Measurements from ENCODE around the gene PRDX2.
"Not testable (repeated sequence)": the region's sequence is repeated elsewhere in the genome, so short reads cannot be mapped to it uniquely, and the experiment has no call there.

Gene PRDX2

DNA sequence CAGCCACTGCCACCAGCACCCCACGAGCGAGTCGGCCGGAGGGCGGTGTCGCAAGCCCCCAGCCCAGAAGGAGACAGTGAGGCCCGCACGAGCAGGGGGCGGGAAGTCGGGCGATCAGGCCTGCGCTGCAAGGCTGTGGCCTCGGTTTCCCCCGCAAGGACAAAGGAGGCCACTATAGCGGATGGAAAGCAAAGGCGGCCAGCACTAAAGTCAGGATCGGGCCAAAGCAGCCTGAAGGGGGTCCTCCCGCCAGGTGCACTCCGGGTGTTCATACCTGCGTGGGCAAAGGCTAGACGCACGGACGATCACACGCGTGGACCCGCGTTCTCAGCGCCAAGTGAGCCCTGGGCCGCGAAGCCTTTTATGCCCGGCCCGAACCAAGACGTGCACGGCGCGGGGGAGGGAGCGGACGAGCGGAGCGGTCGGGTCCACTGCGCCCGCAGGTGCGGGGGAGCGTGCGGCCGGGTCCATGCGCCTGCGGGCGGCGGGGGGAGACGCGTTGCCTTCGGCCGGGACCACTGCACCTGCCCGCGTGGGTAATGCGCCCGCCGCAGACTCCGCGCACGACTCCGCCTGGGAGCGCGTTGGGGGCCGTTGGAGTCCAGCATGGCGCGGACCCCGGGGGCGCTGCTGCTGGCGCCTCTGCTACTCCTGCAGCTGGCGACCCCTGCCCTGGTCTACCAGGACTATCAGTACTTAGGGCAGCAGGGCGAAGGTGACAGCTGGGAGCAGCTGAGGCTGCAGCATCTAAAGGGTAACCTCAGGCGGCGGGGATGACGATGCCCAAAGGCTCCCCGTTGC, at the start of gene PRDX2, which contains the start of gene THSD8:
PRDX2 (minus strand) TSS at position 335 of the 801 bp plus-strand sequence. CDS start 539 bp downstream, outside the sequence.
THSD8 (plus strand) TSS at position 604 of the 801 bp plus-strand sequence; CDS start at position 607, 3 bp downstream.
- no peak for DNase-seq (ENCODE audit: low spot score)

DNA sequence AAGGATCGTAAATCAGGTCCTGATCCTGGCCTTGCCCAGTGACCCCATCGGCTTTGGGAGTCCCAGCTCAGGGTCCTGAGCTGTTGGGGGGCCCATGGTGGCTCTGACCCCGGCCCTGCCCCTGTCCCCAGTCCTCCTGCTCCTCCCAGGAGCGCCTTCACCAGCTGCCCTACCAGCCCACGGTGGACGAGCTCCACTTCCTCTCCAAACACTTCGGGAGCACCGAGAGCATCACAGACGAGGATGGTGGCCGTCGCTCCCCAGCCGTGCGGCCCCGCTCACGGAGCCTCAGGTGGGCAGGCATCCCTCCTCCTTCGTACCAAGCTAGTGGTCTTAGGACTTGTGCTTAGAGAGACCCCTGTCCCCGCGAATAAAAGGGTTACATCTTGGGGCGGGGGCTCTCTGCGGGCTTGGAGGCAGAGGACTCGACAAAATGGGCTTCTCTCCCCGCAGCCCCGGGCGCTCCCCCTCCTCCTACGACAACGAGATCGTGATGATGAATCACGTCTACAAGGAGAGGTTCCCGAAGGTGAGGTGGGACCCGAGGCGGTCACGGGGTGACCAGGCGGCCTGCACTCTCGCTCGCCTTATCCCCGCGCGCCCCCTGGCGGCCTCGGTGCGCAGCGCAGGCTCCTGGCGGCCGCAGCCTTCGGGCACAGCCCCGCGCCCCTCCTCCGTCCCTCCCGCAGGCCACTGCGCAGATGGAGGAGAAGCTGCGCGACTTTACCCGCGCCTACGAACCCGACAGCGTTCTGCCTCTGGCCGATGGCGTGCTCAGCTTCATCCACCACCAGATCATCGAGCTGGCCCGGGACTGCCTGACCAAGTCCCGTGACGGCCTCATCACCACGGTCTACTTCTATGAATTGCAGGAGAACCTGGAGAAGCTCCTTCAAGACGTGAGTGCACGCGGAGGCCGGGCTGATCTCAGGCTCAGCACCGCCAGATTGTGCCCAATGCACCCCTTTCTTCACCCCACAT, 45.8 kb upstream of the PRDX2 start:
- DNase-seq (ENCODE audit: low spot score), result peak; percentile 44

DNA sequence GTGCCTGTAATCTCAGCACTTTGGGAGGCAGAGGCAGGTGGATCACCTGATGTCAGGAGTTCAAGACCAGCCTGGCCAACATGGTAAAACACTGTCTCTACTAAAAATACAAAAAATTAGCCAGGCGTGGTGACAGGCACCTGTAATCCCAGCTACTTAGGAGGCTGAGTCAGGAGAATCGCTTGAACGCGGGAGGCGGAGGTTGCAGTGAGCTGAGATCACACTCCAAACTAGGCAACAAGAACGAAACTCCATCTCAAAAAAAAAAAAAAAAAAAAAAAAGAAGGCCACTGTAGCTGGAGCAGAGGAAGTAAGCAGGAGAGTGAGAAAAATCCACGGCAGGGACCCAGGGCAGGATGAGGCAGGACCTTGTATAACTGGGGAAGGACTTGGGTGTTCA, 45.0 kb upstream of the PRDX2 start:
- DNase-seq (ENCODE audit: low spot score), result not testable (repeated sequence)

DNA sequence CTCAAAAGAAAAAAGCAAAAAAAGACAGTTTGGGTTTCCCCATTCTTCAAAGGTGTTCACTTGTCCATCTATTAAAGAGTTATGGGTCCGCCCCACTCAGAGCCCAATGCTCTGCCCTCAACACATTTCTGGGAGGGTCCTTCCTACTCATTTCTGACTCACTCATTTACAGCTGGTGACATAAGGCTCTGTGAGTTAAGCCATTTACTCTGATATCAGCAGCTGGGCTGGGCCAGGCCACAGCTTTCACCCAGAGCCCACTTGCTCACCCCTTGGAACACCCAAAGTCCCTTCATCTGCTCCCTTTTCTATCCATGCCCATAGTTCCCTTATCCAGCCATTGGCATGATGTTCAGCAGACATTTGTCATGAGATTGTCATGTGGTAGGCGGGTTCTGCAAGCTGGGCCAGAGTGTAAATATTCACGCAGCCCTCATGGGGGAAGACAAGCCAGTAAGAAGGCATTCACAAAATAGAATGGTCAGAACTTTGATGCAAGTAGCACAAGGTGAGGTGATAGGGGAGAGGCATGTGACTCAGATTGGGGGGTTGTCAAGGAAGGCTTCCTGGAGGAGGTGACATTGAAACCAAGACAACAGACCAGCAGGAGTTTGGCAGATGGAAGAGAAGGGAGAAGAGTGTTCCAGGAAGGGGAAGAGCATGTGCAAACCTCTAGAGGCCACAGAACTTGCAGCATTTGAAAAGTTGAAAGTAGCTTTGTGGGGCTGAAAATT, 42.6 kb upstream of the PRDX2 start:
- DNase-seq (ENCODE audit: low spot score), result no peak

DNA sequence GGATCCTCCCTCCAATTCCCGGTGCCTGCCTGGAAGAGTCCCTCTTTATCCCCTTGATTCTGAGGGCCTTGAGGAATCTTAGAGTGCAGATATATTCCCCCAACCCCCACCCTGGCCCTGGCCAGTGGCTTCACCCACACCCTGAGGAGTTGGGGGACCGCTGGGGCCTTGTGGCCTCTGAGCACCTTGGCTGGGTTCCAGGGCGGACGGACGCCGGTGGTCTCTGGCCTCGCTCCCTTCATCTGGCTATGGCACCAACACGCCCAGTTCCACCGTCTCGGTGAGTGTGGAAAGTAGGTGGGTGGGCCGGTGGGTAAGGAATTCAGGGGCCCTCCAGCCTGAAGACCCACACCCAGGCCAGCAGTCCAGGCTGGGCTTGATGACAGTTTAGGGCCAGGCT, 41.7 kb upstream of the PRDX2 start:
- no peak for DNase-seq (ENCODE audit: low spot score)

DNA sequence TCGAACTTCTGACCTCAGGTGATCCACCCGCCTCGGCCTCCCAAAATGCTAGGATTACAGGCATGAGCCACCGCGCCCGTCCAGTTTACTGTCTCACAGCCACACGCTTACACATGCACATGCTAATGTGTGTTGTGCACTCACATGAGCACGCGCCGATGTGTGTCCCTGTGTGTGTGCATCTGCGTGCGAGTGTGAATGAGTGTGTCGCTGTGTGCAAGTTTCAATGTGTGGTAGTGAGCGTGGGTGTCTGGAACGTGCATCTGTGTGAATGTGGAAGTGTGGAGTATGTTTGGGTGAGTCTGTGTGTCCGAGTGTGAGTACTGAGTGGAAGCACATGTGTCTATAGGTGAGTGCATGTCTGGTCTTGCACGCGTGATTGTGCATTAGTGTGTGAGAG, 40.9 kb upstream of the PRDX2 start:
- DNase-seq (ENCODE audit: low spot score), result no peak

DNA sequence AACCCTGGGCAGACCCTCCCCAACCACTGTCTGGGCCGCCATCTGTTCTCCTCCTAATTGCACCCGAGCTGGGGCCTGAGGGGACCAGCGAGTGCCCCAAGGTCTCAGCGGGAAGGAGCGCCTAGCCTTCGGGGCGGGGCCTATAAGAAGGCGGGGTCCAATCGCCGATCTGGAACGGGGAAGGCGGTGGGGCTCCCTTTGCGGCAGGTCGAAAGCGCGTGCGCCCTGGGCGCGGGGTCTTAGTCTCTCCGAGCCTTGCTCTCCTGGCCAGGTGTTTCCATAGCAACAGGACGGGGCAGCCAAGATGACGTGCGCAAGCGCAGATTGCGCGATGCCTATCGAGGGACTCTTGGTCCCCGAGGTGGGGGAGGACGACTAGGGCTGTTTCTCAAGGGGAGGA, 39.5 kb upstream of the PRDX2 start:
- no peak for DNase-seq (ENCODE audit: low spot score)

DNA sequence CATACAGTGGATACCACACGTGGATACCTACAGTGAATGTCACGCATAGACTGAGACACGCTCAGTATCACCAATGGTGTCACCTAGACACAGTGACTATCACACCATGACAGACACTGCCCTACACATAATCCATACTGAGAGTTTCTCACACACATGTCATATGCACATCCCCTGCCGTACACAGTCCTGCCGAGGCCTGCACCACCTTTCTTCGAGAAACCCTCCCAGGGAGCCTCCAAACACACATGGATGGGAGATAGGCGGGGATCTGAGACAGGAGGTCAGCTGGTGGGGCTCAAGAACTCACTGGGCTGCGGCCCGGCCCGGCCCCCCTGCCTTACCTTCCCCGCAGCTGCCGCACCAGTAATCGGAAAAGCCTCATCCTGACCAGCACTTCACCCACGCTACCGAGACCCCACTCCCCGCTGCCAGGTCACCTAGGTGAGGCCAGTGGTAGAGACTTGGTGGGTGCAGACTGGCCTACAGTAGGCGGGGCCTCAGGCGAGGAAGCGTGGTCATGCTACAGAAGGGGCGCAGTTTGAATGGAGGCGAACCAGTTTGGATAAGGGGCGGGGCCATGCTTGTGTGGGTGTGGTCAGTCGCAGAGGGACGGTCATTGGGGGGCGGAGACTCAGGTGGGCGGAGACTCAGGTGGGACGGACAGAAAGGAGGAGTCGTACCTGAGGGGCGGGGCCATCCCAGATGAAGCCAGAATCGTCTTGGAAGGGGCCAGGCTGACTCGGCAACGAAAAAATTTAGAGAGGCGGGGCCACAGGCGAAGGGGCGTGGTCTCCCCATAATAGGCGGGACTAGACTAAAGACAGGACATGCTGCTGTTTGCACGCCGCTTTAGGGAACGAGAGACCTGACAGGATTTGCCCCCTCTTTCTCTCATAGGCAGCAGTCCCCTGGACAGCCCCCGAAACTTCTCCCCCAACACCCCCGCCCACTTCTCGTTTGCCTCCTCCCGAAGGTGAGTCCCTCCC, 38.8 kb upstream of the PRDX2 start:
- no peak for DNase-seq (ENCODE audit: low spot score)

DNA sequence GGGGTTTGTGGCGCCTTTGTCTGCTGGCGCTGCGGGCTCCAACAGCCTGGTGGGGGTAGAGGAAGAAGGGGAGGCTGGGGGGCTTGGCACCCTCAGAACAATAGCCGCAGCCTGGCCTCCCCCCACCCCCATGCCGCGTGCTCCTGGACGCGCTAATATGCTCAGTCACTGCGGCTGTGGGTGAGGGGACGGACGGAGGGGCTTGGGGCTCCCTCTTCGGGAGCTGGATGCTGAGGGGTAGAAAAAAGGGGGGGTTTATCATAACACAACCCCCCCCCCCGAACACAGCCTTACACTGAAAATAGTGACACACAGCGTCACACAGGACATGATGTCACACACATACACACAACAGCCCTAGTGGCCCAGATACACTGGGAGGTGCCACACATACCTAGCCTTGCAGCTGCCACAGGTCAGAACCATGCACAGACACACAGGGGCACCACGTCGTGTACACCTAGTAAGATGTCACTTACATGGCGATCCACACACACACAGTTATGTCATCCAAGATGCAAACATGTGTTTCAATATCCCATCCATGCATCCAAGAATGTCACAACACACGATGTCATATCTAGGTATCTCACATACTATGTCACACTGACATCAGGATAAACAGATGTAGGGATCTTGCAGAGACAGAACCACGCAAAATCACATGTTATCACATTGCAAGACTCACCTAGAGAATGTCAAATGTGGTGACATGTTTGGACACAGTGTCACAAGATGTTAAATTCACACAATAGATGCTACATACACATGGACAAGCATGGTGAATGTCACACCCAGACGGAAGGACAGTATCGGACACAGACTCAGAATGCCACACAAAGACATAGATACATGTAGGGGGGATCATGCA, 37.5 kb upstream of the PRDX2 start:
- no peak for DNase-seq (ENCODE audit: low spot score)

DNA sequence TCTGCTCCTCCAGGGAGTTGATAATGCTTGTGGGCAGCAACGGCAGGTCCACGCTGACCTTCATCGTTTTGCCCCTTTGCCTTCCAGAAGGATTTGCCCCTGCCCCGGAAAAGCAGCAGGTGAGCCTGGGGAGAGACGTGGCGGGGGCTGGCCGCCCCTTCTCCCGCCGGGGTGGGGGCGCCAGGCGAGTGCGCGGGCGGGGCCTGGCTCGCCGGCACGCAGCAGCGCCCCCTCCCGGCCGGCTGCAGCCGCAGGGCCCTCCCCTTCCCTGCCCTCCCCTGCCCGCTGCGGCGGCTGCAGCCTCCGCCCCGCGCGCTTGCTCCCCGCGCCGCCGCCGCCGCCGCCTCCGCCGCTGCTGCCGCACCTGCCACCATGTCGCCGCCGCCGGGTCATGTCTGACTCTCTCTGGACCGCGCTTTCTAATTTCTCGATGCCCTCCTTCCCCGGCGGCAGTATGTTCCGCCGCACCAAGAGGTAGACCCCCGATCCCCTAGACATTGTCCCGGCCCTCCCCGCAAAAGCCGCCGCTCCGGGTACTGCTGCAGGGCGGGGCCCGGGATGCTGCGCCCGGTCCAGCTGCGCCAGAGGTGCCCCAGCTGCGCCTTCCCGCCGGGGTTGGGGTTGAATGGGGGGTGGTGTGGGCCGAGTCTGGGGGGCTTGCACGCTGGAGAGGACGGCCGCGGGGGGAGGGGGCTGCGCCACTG, 36.7 kb upstream of the PRDX2 start, which contains the start of gene MAST1:
MAST1 (plus strand) TSS at position 334 of the 704 bp plus-strand sequence; CDS start at position 392, 58 bp downstream.
- DNase-seq (ENCODE audit: low spot score), result no peak

DNA sequence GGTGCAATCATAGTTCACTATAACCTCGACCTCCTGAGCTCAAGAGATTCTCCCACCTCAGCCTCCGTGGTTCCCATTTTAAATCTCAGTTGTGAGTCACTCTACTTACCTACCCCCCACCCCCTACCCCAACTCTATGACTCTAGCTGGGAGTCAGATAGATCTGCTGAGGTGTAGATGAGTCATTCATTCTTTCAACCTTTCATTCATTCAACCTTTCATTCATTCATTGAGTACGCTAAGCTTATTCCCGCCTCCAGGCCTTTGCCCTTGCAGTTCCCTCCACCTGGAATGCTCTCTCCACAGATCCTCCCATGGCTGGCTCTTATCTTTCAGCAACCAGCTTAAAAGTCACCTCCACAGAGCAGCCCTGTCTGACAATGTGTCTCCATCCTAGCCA, 35.6 kb upstream of the PRDX2 start:
- no peak for DNase-seq (ENCODE audit: low spot score)

DNA sequence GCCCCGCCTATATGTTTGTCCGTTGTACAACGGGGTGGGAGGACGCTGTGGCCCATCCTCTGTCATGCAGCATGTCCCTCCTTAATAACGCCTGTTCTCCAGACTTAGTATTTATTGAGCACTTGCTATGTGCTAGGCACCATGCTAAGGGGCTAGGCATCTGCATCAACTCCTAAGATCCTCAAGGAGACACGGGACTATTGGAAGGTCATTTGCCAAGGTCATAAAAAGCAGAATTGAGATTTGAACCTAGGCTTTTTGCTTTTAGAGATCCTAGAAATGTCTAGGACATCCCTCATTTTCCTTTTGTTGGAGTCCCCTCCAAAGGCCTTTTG, 34.9 kb upstream of the PRDX2 start:
- no peak for DNase-seq (ENCODE audit: low spot score)

DNA sequence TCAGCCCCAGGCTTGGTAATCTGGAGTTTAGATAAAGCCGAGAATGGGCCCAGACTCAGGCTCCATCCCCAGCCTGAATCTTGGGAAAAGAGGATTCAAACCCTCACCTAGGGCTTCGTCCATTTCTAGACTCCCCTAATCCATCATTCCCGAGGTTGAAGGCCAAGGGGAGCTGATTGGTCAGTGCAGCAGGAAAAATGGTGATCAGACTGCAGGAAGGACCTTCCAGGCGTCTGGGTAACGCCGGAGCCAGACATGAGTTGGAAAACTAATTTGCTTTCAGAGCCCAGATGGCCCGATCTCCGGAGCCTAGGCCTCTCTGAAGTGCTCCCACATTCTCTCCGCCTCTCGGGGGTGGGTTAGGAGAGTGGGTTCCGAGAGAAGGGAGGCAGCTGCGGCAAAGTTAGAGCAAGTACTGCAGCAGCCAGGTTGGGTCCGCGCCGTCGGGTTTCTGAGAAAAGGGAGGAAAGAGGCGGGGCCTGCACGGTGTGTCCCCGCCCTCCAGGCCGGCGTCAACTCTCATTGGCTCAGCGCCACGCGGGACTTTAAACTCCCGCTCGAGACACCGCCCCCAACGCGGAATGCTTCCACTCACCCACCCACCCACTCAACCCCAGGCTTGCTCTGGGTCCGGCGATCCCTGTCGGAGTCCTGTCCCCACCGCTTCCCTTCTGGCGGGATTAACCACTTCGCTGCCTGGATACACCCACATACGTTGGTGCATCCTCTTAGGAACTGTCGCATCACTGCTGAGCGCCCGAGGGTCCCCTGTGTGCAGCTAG, 33.6 kb upstream of the PRDX2 start:
- no peak for DNase-seq (ENCODE audit: low spot score)

DNA sequence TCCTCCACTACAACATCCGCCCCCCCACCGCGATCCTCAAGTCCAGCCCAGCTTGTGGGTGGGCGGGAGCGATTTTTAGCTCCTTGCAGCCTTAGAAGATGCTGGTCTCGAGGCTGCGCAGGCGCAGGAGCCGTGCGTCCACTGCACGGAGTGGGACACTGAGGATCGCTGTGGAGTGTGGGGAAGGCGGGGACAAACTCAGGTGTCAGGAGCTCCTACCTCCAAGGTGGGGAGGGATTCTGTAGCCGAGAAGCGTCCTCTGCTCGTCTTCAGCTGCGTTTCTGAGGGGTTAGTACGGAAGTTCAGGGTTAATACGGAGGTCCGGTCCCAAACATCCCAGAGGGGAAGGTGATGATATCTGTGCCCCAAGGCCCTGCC, 33.0 kb upstream of the PRDX2 start, which contains the start of gene RTBDN:
RTBDN (minus strand) TSS at position 14 of the 378 bp plus-strand sequence. CDS start 4,600 bp downstream, outside the sequence.
- DNase-seq (ENCODE audit: low spot score), result no peak

DNA sequence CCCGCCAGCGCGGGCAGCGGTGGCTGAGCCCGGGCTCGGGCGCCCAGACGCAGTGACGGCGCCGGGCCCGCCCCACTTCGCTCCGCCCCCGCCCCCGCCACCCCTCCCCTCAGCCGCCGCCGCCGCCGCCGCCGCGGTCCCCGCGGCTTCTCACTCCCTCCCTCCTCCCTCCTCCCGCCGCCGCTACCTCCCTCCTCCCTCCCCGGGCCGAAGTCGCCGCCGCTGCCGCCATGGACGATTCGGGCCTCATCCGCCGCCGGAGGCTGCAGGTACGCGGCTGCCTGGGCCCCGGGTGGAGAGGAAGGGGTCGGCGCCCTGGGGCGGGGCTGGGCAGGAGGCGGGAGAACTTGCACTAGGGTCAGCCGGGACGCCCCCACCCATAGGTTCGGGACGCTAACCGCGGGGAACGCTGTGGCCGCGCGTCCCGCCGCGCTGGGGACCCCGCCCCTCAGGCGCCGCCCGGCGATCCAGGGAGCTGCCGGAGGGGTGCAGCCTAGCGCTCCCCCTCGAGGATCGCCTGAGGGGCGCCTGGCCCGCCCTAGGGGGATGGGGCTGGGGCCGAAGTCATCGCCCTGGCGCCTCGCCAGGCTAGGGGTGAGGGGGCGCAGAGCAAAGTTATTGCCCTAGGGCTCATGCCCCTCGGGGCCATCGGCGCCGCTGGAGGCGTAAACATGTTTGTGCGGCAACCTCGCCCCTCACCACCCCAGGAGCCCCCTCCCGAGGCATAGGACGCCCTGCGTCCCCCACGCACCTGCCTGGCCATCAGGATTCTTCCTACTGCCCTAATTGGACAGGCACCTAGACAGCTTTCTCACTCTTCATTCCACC, 32.4 kb upstream of the PRDX2 start:
- DNase-seq (ENCODE audit: low spot score), result no peak

DNA sequence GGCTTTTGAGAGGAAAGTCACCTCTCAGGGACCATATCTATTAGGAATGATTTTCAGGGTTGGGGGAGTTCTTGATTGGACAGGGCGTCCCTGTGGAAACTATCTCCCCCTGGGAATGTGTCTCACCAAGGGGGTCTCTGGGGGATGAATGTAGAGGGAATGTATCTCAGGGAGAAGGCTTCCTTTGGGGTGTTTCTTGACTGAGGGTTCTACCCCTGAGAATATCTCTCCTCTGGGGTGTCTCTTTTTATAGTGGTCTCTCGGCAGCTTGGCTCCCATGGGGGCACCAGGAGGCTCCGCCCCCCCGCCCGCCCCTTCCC, 31.8 kb upstream of the PRDX2 start:
- DNase-seq (ENCODE audit: low spot score), result no peak

DNA sequence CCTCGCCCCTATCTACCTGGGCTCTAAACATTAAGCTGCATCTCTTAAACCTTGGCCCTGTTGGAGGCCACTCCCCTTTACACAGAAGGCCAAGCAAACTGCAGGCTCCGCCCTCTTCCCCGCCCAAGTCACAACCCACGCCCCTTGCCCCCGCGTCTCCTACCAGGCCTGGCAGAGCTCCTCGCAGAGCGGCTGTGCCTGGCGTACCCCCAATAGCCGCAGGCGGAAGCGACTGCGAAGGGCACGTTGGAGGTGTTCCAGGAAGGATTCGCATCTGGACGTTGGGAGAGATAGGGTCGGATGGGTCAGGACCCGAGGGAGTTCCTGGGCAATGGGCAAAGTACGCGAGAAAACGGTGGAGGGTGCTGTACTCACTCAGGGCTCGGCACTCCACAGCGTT, 26.9 kb upstream of the PRDX2 start:
- no peak for DNase-seq (ENCODE audit: low spot score)

Measured in kidney capillary endothelial cell (primary cell).